Subcutaneous abdominal adipose tissue (tissue), 5 donors: ENCODE results near the gene APOC4.
A peak's percentile ranks its signal among the peaks of the same experiment; 100 is the strongest.
"Not testable (repeated sequence)": the region's sequence is repeated elsewhere in the genome, so short reads cannot be mapped to it uniquely, and the experiment has no call there.

Experiments used
- H3K27ac ChIP-seq: one replicate; pipeline ENCODE4 v1.7.0; 2013; ENCODE audit warnings: low read depth, mild to moderate bottlenecking, inconsistent platforms, low read length, moderate library complexity
- H3K27me3 ChIP-seq, 5 donors: one replicate each; pipeline ENCODE4 v1.7.0; 2013; ENCODE audit warnings: low read length in 5 of 5, inconsistent platforms in 1 of 5; ENCODE audit not compliant: control insufficient read depth in 5 of 5, insufficient read depth in 4 of 5
- H3K36me3 ChIP-seq, 5 donors: one replicate each; pipeline ENCODE4 v1.7.0; 2013; ENCODE audit warnings: low read length in 5 of 5; ENCODE audit not compliant: control insufficient read depth in 5 of 5, insufficient read depth in 5 of 5
- H3K4me1 ChIP-seq, 5 donors: one replicate each; pipeline ENCODE4 v1.7.0; 2013; ENCODE audit warnings: low read length in 5 of 5, mild to moderate bottlenecking in 3 of 5, moderate library complexity in 1 of 5; ENCODE audit not compliant: control insufficient read depth in 5 of 5, insufficient read depth in 5 of 5
- H3K4me3 ChIP-seq, 5 donors: one replicate each; pipeline ENCODE4 v1.7.0; 2013; ENCODE audit warnings: low read length in 5 of 5, low read depth in 1 of 5
- H3K9ac ChIP-seq, 5 donors: one replicate each; pipeline ENCODE4 v1.7.0; 2013; ENCODE audit warnings: low read length in 5 of 5, mild to moderate bottlenecking in 4 of 5, moderate library complexity in 3 of 5
- H3K9me3 ChIP-seq, 5 donors: one replicate each; pipeline ENCODE4 v1.7.0; 2013; ENCODE audit warnings: low read length in 5 of 5; ENCODE audit not compliant: control insufficient read depth in 5 of 5
- donor health status: healthy.
- donor health status: healthy.
- donor health status: healthy.
- donor health status: healthy.
- donor health status: healthy.

APOC4 gene

GRCh38 chr19:44957526-44957925, 15.5 kb downstream of the APOC4 start:
- Histone ChIP-seq H3K9ac (peak overlapping the region in 4 of 5 donors; percentile 49 to 98 (median 74)), H3K4me1 (peaks cover 6 to 50% (median 45%) of the 10 kb centered on the region in 5 donors), H3K27ac (no peak overlapping the region), H3K9me3 (no peaks in the 10 kb centered on the region), H3K27me3 (no peaks in the 10 kb centered on the region), H3K4me3 (no peak overlapping the region), H3K36me3 (peaks cover 0 to 24% (median 22%) of the 10 kb centered on the region in 5 donors)

- Histone ChIP-seq H3K27me3 (no peaks in the 10 kb centered on the region), H3K4me3 (no peak overlapping the region), H3K9ac (peak overlapping the region in 4 of 5 donors; percentile 0 to 98 (median 73)), H3K9me3 (no peaks in the 10 kb centered on the region), H3K36me3 (peaks cover 0 to 28% (median 22%) of the 10 kb centered on the region in 5 donors), H3K4me1 (peaks cover 6 to 50% (median 45%) of the 10 kb centered on the region in 5 donors), H3K27ac (no peak overlapping the region)
Observed at GRCh38 chr19:44958090-44958489, 16.1 kb downstream of the APOC4 start.

- H3K4me1 ChIP-seq, result peaks cover 6 to 39% (median 33%) of the 10 kb centered on the region in 5 donors
- H3K9me3 ChIP-seq, result no peaks in the 10 kb centered on the region
- H3K4me3 ChIP-seq, result no peak overlapping the region
- H3K27me3 ChIP-seq, result no peaks in the 10 kb centered on the region
- no peak overlapping the region for H3K27ac ChIP-seq
- H3K9ac ChIP-seq, result peak overlapping the region in 2 of 5 donors; percentile 2 to 56
- H3K36me3 ChIP-seq, result peaks cover 0 to 36% (median 26%) of the 10 kb centered on the region in 5 donors
Observed at GRCh38 chr19:44959691-44960090, 17.7 kb downstream of the APOC4 start.

- H3K27ac ChIP-seq, result no peak overlapping the region
- no peaks in the 10 kb centered on the region for H3K27me3 ChIP-seq
- H3K36me3 ChIP-seq, result peaks cover 0 to 44% (median 27%) of the 10 kb centered on the region in 5 donors
- H3K9ac ChIP-seq, result peak overlapping the region in 1 of 5 donors; percentile 12
- no peak overlapping the region for H3K4me3 ChIP-seq
- H3K4me1 ChIP-seq, result peaks cover 4 to 32% (median 26%) of the 10 kb centered on the region in 5 donors
- H3K9me3 ChIP-seq, result no peaks in the 10 kb centered on the region
Observed at GRCh38 chr19:44960906-44961728, 19.1 kb downstream of the APOC4 start.

DNA sequence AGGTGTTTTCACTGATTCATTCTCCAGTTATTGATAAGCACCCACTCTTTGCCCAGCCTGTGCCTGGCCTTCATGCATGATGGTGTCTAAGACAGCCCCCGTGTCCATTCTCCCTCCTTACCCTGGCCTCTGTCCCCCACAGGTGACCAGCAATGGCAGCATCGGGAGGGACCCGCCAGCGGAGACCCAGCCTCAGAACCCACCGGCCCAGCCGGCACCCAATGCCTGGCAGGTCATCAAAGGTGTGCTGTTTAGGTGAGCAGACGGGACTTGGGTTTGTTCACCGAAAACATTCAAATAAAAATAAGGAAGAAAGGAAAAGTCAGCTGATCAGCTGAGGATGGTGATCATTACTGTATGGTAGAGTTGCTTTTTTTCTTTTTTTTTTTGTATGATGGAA, 19.8 kb downstream of the APOC4 start:
- Histone ChIP-seq H3K9me3 (no peaks in the 10 kb centered on the region), H3K36me3 (peaks cover 0 to 49% (median 30%) of the 10 kb centered on the region in 5 donors), H3K4me1 (peaks cover 0 to 25% (median 19%) of the 10 kb centered on the region in 5 donors), H3K27me3 (no peaks in the 10 kb centered on the region), H3K9ac (no peak overlapping the region), H3K27ac (no peak overlapping the region), H3K4me3 (no peak overlapping the region)

DNA sequence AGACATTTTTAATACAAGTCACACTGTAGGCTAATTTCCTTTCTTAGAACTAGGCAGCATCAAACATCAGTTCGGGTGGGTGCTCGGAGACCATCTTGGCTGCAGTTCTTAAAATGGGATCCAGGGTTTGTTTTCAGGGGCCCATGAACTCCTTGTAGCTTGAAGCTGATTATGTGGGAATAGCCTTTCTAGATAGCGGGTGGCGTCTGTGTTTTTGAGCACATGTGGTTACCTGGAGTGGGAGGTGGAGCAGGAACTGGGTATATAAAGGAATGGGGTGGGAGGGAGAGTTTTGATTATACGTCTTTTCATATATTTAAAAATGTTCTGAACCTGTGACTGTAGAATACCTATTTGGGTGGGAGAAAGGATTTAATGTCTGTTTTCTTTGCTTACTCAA, 26.1 kb downstream of the APOC4 start:
- no peaks in the 10 kb centered on the region for H3K27me3 ChIP-seq
- no peak overlapping the region for H3K27ac ChIP-seq
- H3K4me3 ChIP-seq, result no peak overlapping the region
- H3K9ac ChIP-seq, result no peak overlapping the region
- peaks cover 5 to 59% (median 37%) of the 10 kb centered on the region in 5 donors for H3K36me3 ChIP-seq
- no peaks in the 10 kb centered on the region for H3K9me3 ChIP-seq
- H3K4me1 ChIP-seq, result no peaks in the 10 kb centered on the region

GRCh38 chr19:44968670-44969069, 26.6 kb downstream of the APOC4 start:
- Histone ChIP-seq H3K9me3 (no peaks in the 10 kb centered on the region), H3K9ac (no peak overlapping the region), H3K4me3 (no peak overlapping the region), H3K36me3 (peaks cover 5 to 62% (median 43%) of the 10 kb centered on the region in 5 donors), H3K27ac (no peak overlapping the region), H3K27me3 (no peaks in the 10 kb centered on the region), H3K4me1 (no peaks in the 10 kb centered on the region)

- no peak overlapping the region for H3K27ac ChIP-seq
- H3K27me3 ChIP-seq, result no peaks in the 10 kb centered on the region
- H3K9ac ChIP-seq, result no peak overlapping the region
- H3K4me1 ChIP-seq, result no peaks in the 10 kb centered on the region
- H3K36me3 ChIP-seq, result peaks cover 5 to 64% (median 47%) of the 10 kb centered on the region in 5 donors
- H3K9me3 ChIP-seq, result no peaks in the 10 kb centered on the region
- H3K4me3 ChIP-seq, result no peak overlapping the region
Observed at GRCh38 chr19:44969437-44969836, 27.4 kb downstream of the APOC4 start.

GRCh38 chr19:44971451-44971850, 29.4 kb downstream of the APOC4 start:
- not testable (repeated sequence) for H3K9me3 ChIP-seq, H3K27ac ChIP-seq, H3K4me3 ChIP-seq, H3K9ac ChIP-seq, H3K4me1 ChIP-seq, H3K27me3 ChIP-seq
- peaks cover 5 to 72% (median 57%) of the 10 kb centered on the region in 5 donors for H3K36me3 ChIP-seq

- Histone ChIP-seq H3K4me1 (no peaks in the 10 kb centered on the region), H3K27ac (no peak overlapping the region), H3K36me3 (peaks cover 5 to 74% (median 66%) of the 10 kb centered on the region in 5 donors), H3K27me3 (no peaks in the 10 kb centered on the region), H3K9ac (no peak overlapping the region), H3K9me3 (no peaks in the 10 kb centered on the region), H3K4me3 (no peak overlapping the region)
Observed at GRCh38 chr19:44972802-44973201, 30.8 kb downstream of the APOC4 start.
